Inferior parietal cortex (tissue), 1 donor: Measurements from ENCODE around the gene PPP1R1A.

Source experiments
- DNase-seq: peaks from one replicate; pipeline ENCODE4 v3.0.0-alpha.2; 2016; ENCODE audit errors: extremely low spot score

Gene PPP1R1A

DNA sequence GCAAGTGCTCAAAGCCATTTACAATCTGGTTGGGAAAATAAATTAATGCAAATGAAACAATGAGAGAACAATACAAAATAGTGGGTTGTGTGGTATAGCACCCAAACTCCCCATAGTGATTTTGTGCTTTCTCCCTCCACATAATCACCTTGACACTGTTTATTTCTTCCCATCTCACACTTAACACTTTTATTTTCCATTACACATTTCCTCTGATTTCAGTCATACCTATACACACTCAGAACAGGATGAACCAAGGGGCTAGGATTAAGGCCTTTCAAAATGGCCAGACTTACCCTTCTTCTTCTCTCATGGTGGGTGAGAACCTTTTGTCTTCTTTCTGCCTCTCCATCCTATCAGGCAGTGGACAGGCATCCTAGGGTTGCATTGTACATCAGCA, 53.0 kb downstream of the PPP1R1A start:
- DNase-seq = no peak

DNA sequence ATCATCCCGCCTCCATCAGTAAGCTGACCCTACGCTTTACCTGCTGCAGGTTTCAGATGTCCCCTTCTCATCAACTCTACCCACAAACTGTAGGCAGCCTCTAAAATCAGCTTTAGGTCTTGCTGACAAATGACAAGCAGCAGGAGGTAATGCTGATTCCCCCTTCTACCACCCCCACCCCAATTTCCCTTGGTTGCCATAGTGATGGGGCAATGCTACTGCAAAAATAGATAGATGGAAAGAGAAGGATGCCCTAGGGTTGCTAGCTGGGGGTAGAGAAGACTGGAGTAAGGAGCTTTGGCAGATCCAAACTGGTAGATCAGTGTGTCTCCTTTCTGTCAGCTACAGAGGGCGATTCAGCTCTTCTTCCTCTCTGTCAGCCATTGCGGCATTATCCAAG, 58.9 kb downstream of the PPP1R1A start:
- DNase-seq = no peak
